GM12878 (cell line): ENCODE measurements around the gene DPF3. TPM values are rescaled to one million over a fixed set of nuclear protein-coding genes. Genes with fewer than 3 reads are reported as not detected.

Experiments
- ATAC-seq: fragments of 200-7000 bp; cut with Tn5 transposase; 3 replicates; pipeline ENCODE4 v1.9.1; 2020; ENCODE audit warnings: mild to moderate bottlenecking, moderate library complexity
- BruUV-seq: library from RNA; stranded (reverse); fragments of 400-500 nt; replicated peaks from 2 replicates; lab custom pipeline; 2021; lab: Mats Ljungman, UMichigan
- CTCF ChIA-PET: fragments of 300-600 bp; sonication (Branson Sonifier 250); formaldehyde crosslinking; extraction: SDS; loops from one replicate; lab custom pipeline; 2021; ENCODE audit warnings: inconsistent platforms; lab: Yijun Ruan, JAX
- POLR2A ChIA-PET: fragments of 350-600 bp; formaldehyde crosslinking; extraction: SDS; loops from one replicate; lab custom pipeline; 2021; ENCODE audit warnings: inconsistent platforms; lab: Charles Lee
- RAD21 ChIA-PET: fragments of 300-600 bp; sonication (Branson Sonifier 250); formaldehyde crosslinking; loops from one replicate; lab custom pipeline; 2023; ENCODE audit warnings: antibody characterized with exemption; ENCODE audit not compliant: unreplicated experiment; lab: Charles Lee
- SMC1A ChIA-PET: fragments of 300-600 bp; sonication (Branson Sonifier 250); formaldehyde crosslinking; loops from one replicate; lab custom pipeline; 2023; ENCODE audit not compliant: unreplicated experiment, uncharacterized antibody; lab: Charles Lee
- DNase-seq: peaks from one replicate; pipeline ENCODE4 v3.0.0-alpha.2; 2011; ENCODE audit warnings: low read depth, low spot score
- FAIRE-seq: peaks from 3 replicates; lab custom pipeline; 2011; peaks lifted over from hg19 to GRCh38; lab: Jason Lieb, UNC
- H2AFZ ChIP-seq: 2 replicates; pipeline ENCODE4 v1.6.0; 2011; ENCODE audit warnings: low read depth, low read length, control low read depth; ENCODE audit not compliant: control insufficient read depth
- H3K27ac ChIP-seq: 2 replicates; pipeline ENCODE4 v1.5.1; 2011; ENCODE audit warnings: control low read depth; ENCODE audit not compliant: control insufficient read depth, insufficient read depth
- H3K27me3 ChIP-seq, 2 experiments: replicated peaks in 1 of 2; 2 replicates each; pipeline versions ENCODE4 v1.6.0 to v1.6.1; 2011; ENCODE audit warnings: low read length in 1 of 2; ENCODE audit not compliant: control insufficient read depth in 2 of 2, insufficient read depth in 2 of 2
- H3K36me3 ChIP-seq, 2 experiments: 2 replicates each; pipeline ENCODE4 v1.5.1; 2011; ENCODE audit warnings: low read length in 1 of 2; ENCODE audit not compliant: control insufficient read depth in 2 of 2, insufficient read depth in 2 of 2
- H3K4me1 ChIP-seq: 2 replicates; pipeline ENCODE4 v1.6.1; 2011; ENCODE audit warnings: mild to moderate bottlenecking, low read length, moderate library complexity, mixed read lengths; ENCODE audit not compliant: control insufficient read depth, insufficient read depth
- H3K4me2 ChIP-seq: 2 replicates; pipeline ENCODE4 v1.6.0; 2011; ENCODE audit warnings: control low read depth; ENCODE audit not compliant: control insufficient read depth, insufficient read depth
- H3K4me3 ChIP-seq: fragments of 200-600 bp; sonication (generic); 2 replicates; pipeline ENCODE4 v1.5.1; 2016
- H3K79me2 ChIP-seq: 2 replicates; pipeline ENCODE4 v1.6.0; 2011; ENCODE audit warnings: low read length; ENCODE audit not compliant: control insufficient read depth, insufficient read depth
- H3K9ac ChIP-seq: 2 replicates; pipeline ENCODE4 v1.8.0; 2011; ENCODE audit warnings: low read length, control low read depth, mixed read lengths; ENCODE audit not compliant: control insufficient read depth, insufficient read depth
- H3K9me3 ChIP-seq: replicated peaks from 3 replicates; pipeline ENCODE4 v1.5.1; 2011; ENCODE audit warnings: mild to moderate bottlenecking, low read length; ENCODE audit not compliant: control insufficient read depth, insufficient read depth
- H4K20me1 ChIP-seq: 2 replicates; pipeline ENCODE4 v1.6.0; 2011; ENCODE audit not compliant: control insufficient read depth, insufficient read depth
- ATF7 ChIP-seq: fragments of 450-650 bp; IDR thresholded peaks from 2 replicates; pipeline ENCODE4 v1.6.1; 2016; ENCODE audit warnings: low read depth, mild to moderate bottlenecking
- BACH1 ChIP-seq: fragments of 450-650 bp; IDR thresholded peaks from 2 replicates; pipeline ENCODE4 v1.6.1; 2017; ENCODE audit warnings: mild to moderate bottlenecking, borderline replicate concordance
- BMI1 ChIP-seq: fragments of 450-650 bp; IDR thresholded peaks from 2 replicates; pipeline ENCODE4 v1.6.1; 2016; ENCODE audit warnings: mild to moderate bottlenecking, moderate library complexity, borderline replicate concordance
- ESRRA ChIP-seq: IDR thresholded peaks from 2 replicates; pipeline ENCODE4 v1.6.1; 2012; ENCODE audit warnings: mild to moderate bottlenecking, low read length, improper control_type of control experiment
- IKZF2 ChIP-seq, 2 experiments: fragments of 450-650 bp; IDR thresholded peaks; 2 replicates each; pipeline ENCODE4 v1.6.1; 2017; ENCODE audit warnings: mild to moderate bottlenecking in 2 of 2, moderate library complexity in 2 of 2
- MEF2B ChIP-seq: fragments of 450-650 bp; IDR thresholded peaks from 2 replicates; pipeline ENCODE4 v1.6.1; 2018; ENCODE audit warnings: mild to moderate bottlenecking, moderate library complexity; ENCODE audit not compliant: partially characterized antibody, poor library complexity, severe bottlenecking
- MLLT1 ChIP-seq: fragments of 450-650 bp; IDR thresholded peaks from 2 replicates; pipeline ENCODE4 v1.6.1; 2016; ENCODE audit warnings: mild to moderate bottlenecking
- MYB ChIP-seq: fragments of 150-350 bp; IDR thresholded peaks from 2 replicates; pipeline ENCODE4 v1.6.1; 2014; ENCODE audit warnings: mild to moderate bottlenecking, low read depth, low read length, borderline replicate concordance
- RUNX3 ChIP-seq: IDR thresholded peaks from 2 replicates; pipeline ENCODE4 v1.6.1; 2012; ENCODE audit warnings: low read length, inconsistent platforms
- SMARCA5 ChIP-seq: fragments of 450-650 bp; IDR thresholded peaks from 2 replicates; pipeline ENCODE4 v1.6.1; 2017; ENCODE audit warnings: mild to moderate bottlenecking
- SP1 ChIP-seq: IDR thresholded peaks from one replicate; pipeline ENCODE4 v1.6.1; 2011; ENCODE audit warnings: low read depth, low read length
- STAT1 ChIP-seq: fragments of 450-650 bp; conservative IDR thresholded peaks from 2 replicates; pipeline ENCODE4 v1.6.1; 2014; ENCODE audit warnings: antibody characterized with exemption, mild to moderate bottlenecking
- TCF3 ChIP-seq: IDR thresholded peaks from 2 replicates; pipeline ENCODE4 v1.6.1; 2012; ENCODE audit warnings: low read depth, mild to moderate bottlenecking, low read length, borderline replicate concordance; ENCODE audit not compliant: insufficient read depth
- ZNF592 ChIP-seq: fragments of 450-650 bp; IDR thresholded peaks from 2 replicates; pipeline ENCODE4 v1.6.1; 2017; ENCODE audit warnings: mild to moderate bottlenecking, moderate library complexity
- ZNF622 ChIP-seq: fragments of 450-650 bp; IDR thresholded peaks from 2 replicates; pipeline ENCODE4 v1.6.1; 2017; ENCODE audit warnings: mild to moderate bottlenecking, inconsistent platforms
- WGBS: methylation state at CpG from one replicate; pipeline ENCODE4 v1.1.6; 2016; ENCODE audit warnings: low lambda C conversion rate; ENCODE audit not compliant: insufficient replicate concordance, insufficient coverage; ENCODE audit errors: missing lambda C conversion rate; 5-methylcytosine and 5-hydroxymethylcytosine counted together
- in situ Hi-C: fragments of 300-500 bp; cut with MboI; formaldehyde crosslinking; loops from 9 replicates; pipeline ENCODE4 v1.14.3; 2018; ENCODE audit warnings: mixed read lengths
- intact Hi-C: fragments of 100-400 bp; cut with micrococcal nuclease; formaldehyde crosslinking; loops from one replicate; pipeline ENCODE4 v1.14.2; 2022; ENCODE audit not compliant: unreplicated experiment
- polyA plus RNA-seq, 11 experiments: library from polyadenylated mRNA; depleted of rRNA in 4 of 11; unstranded in 6 of 11; stranded (reverse) in 5 of 11; fragments of >200 nt; fragmentation: Nextera tagmentation in 4 of 11; fragmentation: Illumina TruSeq in 1 of 11; extraction: Ambion mirVana in 4 of 11; extraction: Trizol in 1 of 11; gene quantifications; 1 replicate in 1 of 11; 2 replicates in 10 of 11; pipeline versions ENCODE4 v1.2.1 to v1.2.3, GENCODE V29; 2011 to 2016; ENCODE audit warnings: inconsistent platforms in 2 of 11, missing spikeins in 2 of 11, low read depth in 1 of 11
- total RNA-seq, 4 experiments: library from RNA; depleted of rRNA in 3 of 4; stranded (reverse); fragments of >200 nt in 3 of 4; fragmentation: Illumina TruSeq in 1 of 4; extraction: Trizol in 1 of 4; gene quantifications; 2 replicates each; pipeline versions ENCODE4 v1.2.1 to v1.2.3, GENCODE V29; 2013 to 2021

Gene DPF3
- total and polyA plus RNA-seq, 10 of the 15 experiments (the other 5 are each of a cell fraction or from before 2014, with no cell fraction given): 0.69 to 8.0 (median 2.2) TPM

GRCh38 chr14:72636094-72636493, 257.8 kb downstream of the DPF3 start (continued):
- TF ChIP-seq ZNF592 (no peak), ZNF622 (no peak), SP1 (no peak)

- H3K4me3 ChIP-seq: no peak overlapping the region
- in situ Hi-C loops: no loop called here
- intact Hi-C loops: no loop called here
- WGBS: 67% methylated on average over 4 of the region's 4 CpGs
- no peak overlapping the region for H3K27ac ChIP-seq
- no peaks in the 10 kb centered on the region for H3K36me3 ChIP-seq
- RAD21 ChIA-PET: interaction anchor here (0.7 to 2.1 kb wide), 12 partner anchors 9 to 214 kb away, joined by 3 to 9 read pairs (median 4); no protein-coding TSS in a partner anchor
- H3K9me3 ChIP-seq: peaks cover 5% of the 10 kb centered on the region; the same call in 2 of the 3 replicates
- DNase-seq: peak; percentile 57
- BruUV-seq: no TSS peak
- FAIRE-seq: no peak
- no peak overlapping the region for H3K9ac ChIP-seq
- H3K79me2 ChIP-seq: no peaks in the 10 kb centered on the region
- H3K4me1 ChIP-seq: peaks cover 5% of the 10 kb centered on the region
- H3K4me2 ChIP-seq: no peak overlapping the region
- SMC1A ChIA-PET: interaction anchor here (0.6 to 2.4 kb wide), 21 partner anchors 8 to 269 kb away, joined by 3 to 15 read pairs (median 3); no protein-coding TSS in a partner anchor
- CTCF ChIA-PET: interaction anchor here (1.1 to 2.4 kb wide), 4 partner anchors 10 to 80 kb away, joined by 4 to 7 read pairs (median 5); no protein-coding TSS in a partner anchor
- peaks cover 0 to 2% of the 10 kb centered on the region in 2 experiments; a peak in 1 of 4 replicates for H3K27me3 ChIP-seq
- H4K20me1 ChIP-seq: no peaks in the 10 kb centered on the region
- POLR2A ChIA-PET: interaction anchor here (0.7 to 1.6 kb wide), 5 partner anchors 9 to 259 kb away, joined by 3 to 5 read pairs (median 4); partner anchors contain the start of gene DPF3
- ATAC-seq: peak; percentile 84
- no peak overlapping the region for H2AFZ ChIP-seq
- peak; percentile 96 for TF ChIP-seq IKZF2 (IDR thresholded peaks at IDR 0.05)
- peak; percentile 63; the same call in 1 of the 2 replicates for TF ChIP-seq BMI1
- no peak for TF ChIP-seq TCF3
- 0 out of 2 replicates have a peak, but pooled peaks have one; percentile 12 for TF ChIP-seq SMARCA5
- TF ChIP-seq ATF7: peak; percentile 35; the same call in 1 of the 2 replicates
- peak; percentile 66 for TF ChIP-seq MEF2B
- TF ChIP-seq RUNX3: peak; percentile 61
- TF ChIP-seq ESRRA: no peak
- TF ChIP-seq MYB: peak; percentile 72; the same call in 1 of the 2 replicates
- TF ChIP-seq STAT1: no peak
- no peak for TF ChIP-seq MLLT1
- peak; percentile 50; the same call in 1 of the 2 replicates for TF ChIP-seq BACH1
Measured at GRCh38 chr14:72634691-72635616, 258.9 kb downstream of the DPF3 start.
